Activated CD4-positive, alpha-beta T cell treated with anti-CD3 and anti-CD28 coated beads, Interleukin-2, amount 10 ng/mL, durations not matched to agents 24 days and 14 days (primary cell): ENCODE data around the gene AMD1. TPM values are rescaled to one million over a fixed set of nuclear protein-coding genes. Genes with fewer than 3 reads are reported as not detected.
"Not testable (repeated sequence)": the region's sequence is repeated elsewhere in the genome, so short reads cannot be mapped to it uniquely, and the experiment has no call there.

ENCODE experiments used
- DNase-seq: peaks from one replicate; pipeline ENCODE4 v3.0.0; 2022
- H3K27ac Mint-ChIP-seq: one replicate; pipeline ENCODE4 v1.8.0; 2022; ENCODE audit warnings: mild to moderate bottlenecking, mixed read lengths
- H3K27me3 Mint-ChIP-seq: one replicate; pipeline ENCODE4 v1.8.0; 2022; ENCODE audit warnings: mixed read lengths
- H3K36me3 Mint-ChIP-seq: one replicate; pipeline ENCODE4 v1.8.0; 2022; ENCODE audit warnings: low read depth, mild to moderate bottlenecking, mixed read lengths
- H3K4me1 Mint-ChIP-seq: one replicate; pipeline ENCODE4 v1.8.0; 2021; ENCODE audit warnings: mixed read lengths
- H3K4me3 Mint-ChIP-seq: one replicate; pipeline ENCODE4 v1.8.0; 2022; ENCODE audit warnings: mild to moderate bottlenecking, moderate library complexity, mixed read lengths
- H3K9me3 Mint-ChIP-seq: one replicate; pipeline ENCODE4 v1.8.0; 2021; ENCODE audit warnings: mixed read lengths
- intact Hi-C: fragments of 100-400 bp; cut with micrococcal nuclease; formaldehyde crosslinking; loops from one replicate; pipeline ENCODE4 v1.15.1; 2023
- total RNA-seq: library from RNA; stranded (reverse); gene quantifications from 2 replicates; pipeline ENCODE4 v1.2.3, GENCODE V29; 2022

Gene AMD1
- total RNA-seq, result 108 and 113 TPM in 2 replicates

- no peaks in the 10 kb centered on the region for H3K9me3 Mint-ChIP-seq
- H3K27me3 Mint-ChIP-seq, result no peaks in the 10 kb centered on the region
- H3K4me3 Mint-ChIP-seq, result peak within 1 kb of the TSS; percentile 98
- peak within 1 kb of the TSS; percentile 99 for H3K27ac Mint-ChIP-seq
- peaks cover 24% of the 10 kb centered on the region for H3K36me3 Mint-ChIP-seq
- intact Hi-C loops, result loop anchor here (1.0 to 2.0 kb wide), 3 partner anchors 59 to 107 kb away; partner anchors contain the start of genes CDK19 and GTF3C6
- peak; percentile 98 for DNase-seq
- H3K4me1 Mint-ChIP-seq, result peaks cover 27% of the 10 kb centered on the region
Observed at GRCh38 chr6:110873981-110874879, at the start of gene AMD1. Gene AMD1 (plus strand): TSS chr6:110874785. CDS start chr6:110875106, 321 bp downstream.

DNA sequence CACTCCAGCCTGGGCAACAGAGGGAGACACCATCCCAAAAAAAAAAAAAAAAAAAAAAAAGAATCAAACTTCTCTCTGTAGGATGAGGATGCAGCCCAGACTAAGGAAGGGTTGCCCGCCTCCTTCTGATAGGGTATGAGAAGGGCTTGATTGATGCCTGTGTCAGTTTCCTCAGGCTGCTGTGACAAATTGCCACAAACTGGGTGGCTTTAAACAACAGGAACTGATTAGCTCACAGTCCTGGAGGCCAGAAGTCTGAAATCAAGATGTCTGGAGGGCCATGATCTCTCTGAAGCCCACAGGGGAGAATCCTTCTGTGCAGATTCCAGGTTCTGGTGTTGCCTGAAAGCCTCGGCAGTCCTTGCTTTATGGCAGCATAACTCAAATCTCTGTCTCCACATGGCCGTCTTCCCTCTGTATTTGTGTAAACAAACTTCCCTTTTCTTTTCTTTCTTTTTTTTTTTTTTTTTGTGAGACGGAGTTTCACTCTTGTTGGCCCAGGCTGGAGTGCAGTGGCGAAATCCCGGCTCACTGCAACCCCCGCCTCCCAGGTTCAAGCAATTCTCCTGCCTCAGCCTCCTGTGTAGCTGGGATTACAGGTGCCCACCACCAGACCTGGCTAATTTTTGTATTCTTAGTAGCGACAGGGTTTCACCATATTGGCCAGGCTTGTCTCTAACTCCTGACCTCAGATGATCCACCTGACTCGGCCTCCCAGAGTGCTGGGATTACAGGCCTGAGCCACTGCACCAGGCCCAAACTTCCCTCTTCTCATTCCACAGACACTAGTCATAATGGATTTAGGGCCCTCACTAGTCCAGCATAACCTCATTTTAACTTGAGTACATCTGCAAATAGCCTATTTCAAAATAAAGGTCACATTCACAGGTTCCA is 48.1 kb upstream of the AMD1 start:
- Mint-ChIP-seq H3K36me3 (no peaks in the 10 kb centered on the region), H3K27me3 (peaks cover 12% of the 10 kb centered on the region), H3K9me3 (no peaks in the 10 kb centered on the region), H3K27ac (no peak overlapping the region), H3K4me1 (peaks cover 12% of the 10 kb centered on the region), H3K4me3 (no peak overlapping the region)
- intact Hi-C loops, result no loop called here
- no peak for DNase-seq

GRCh38 chr6:110828396-110828795 is 46.2 kb upstream of the AMD1 start:
- Mint-ChIP-seq H3K36me3 (no peaks in the 10 kb centered on the region), H3K9me3 (no peaks in the 10 kb centered on the region), H3K27ac (no peak overlapping the region), H3K27me3 (peaks cover 6% of the 10 kb centered on the region), H3K4me1 (no peaks in the 10 kb centered on the region), H3K4me3 (no peak overlapping the region)
- no peak for DNase-seq
- intact Hi-C loops, result no loop called here

DNA sequence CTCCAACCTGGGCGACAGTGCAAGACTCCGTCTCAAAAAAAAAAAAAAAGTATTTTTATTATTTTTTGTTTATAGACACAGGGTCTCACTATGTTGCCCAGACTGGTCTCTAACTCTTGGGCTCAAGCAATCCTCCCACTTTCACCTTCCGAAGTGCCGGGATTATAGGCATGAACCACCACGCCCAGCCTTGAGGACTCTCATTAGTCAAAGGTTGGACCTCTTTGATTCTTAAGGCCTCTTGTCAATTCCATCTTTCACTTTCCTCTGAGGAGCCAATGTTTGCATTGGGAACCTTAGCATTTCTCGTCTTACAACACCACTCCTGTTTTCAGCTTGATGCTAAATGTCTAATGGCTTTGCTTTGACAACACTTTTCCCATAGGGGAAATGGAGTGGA is 43.2 kb upstream of the AMD1 start:
- Mint-ChIP-seq H3K36me3 (no peaks in the 10 kb centered on the region), H3K4me3 (no peak overlapping the region), H3K27me3 (no peaks in the 10 kb centered on the region), H3K4me1 (no peaks in the 10 kb centered on the region), H3K9me3 (no peaks in the 10 kb centered on the region), H3K27ac (no peak overlapping the region)
- intact Hi-C loops, result no loop called here
- DNase-seq, result no peak

DNA sequence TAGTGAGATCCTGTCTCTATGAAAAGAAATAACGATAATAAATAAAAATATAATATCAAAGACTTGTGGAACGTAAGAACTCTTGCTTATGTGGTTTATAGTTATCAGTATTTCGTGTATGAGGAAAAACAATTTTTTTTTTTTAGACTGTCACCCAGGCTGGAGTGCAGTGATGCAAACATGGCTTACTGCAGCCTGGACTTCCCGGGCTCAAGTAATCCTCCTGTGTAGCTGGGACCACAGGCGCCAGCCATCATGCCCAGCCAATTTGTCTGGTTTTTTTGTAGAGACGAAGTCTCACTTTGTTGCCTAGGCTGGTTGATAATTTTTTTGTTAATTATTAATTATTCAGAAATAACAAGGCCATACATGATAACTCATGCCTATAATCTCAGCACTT is 40.8 kb upstream of the AMD1 start:
- Mint-ChIP-seq H3K4me1 (no peaks in the 10 kb centered on the region), H3K36me3 (no peaks in the 10 kb centered on the region), H3K9me3 (no peaks in the 10 kb centered on the region), H3K27ac (no peak overlapping the region), H3K4me3 (no peak overlapping the region), H3K27me3 (no peaks in the 10 kb centered on the region)
- DNase-seq, result no peak
- intact Hi-C loops, result no loop called here

GRCh38 chr6:110835751-110836150 is 38.8 kb upstream of the AMD1 start:
- DNase-seq, H3K27ac Mint-ChIP-seq, H3K4me3 Mint-ChIP-seq, H3K9me3 Mint-ChIP-seq, H3K4me1 Mint-ChIP-seq, intact Hi-C loops, H3K36me3 Mint-ChIP-seq, H3K27me3 Mint-ChIP-seq: not testable (repeated sequence)

GRCh38 chr6:110841266-110841665 is 33.3 kb upstream of the AMD1 start:
- no peak for DNase-seq
- H3K9me3 Mint-ChIP-seq, result no peaks in the 10 kb centered on the region
- no peaks in the 10 kb centered on the region for H3K4me1 Mint-ChIP-seq
- no peaks in the 10 kb centered on the region for H3K27me3 Mint-ChIP-seq
- intact Hi-C loops, result no loop called here
- H3K4me3 Mint-ChIP-seq, result no peak overlapping the region
- H3K36me3 Mint-ChIP-seq, result no peaks in the 10 kb centered on the region
- H3K27ac Mint-ChIP-seq, result no peak overlapping the region

- no peak overlapping the region for H3K27ac Mint-ChIP-seq
Observed at GRCh38 chr6:110849781-110850180, 24.8 kb upstream of the AMD1 start.

GRCh38 chr6:110852773-110853172 is 21.8 kb upstream of the AMD1 start:
- no peak overlapping the region for H3K27ac Mint-ChIP-seq
- H3K4me1 Mint-ChIP-seq, result no peaks in the 10 kb centered on the region
- H3K27me3 Mint-ChIP-seq, result peaks cover 11% of the 10 kb centered on the region
- intact Hi-C loops, result no loop called here
- no peaks in the 10 kb centered on the region for H3K36me3 Mint-ChIP-seq
- H3K9me3 Mint-ChIP-seq, result no peaks in the 10 kb centered on the region
- DNase-seq, result no peak
- H3K4me3 Mint-ChIP-seq, result no peak overlapping the region

More at GRCh38 chr6:110849781-110850180, 24.8 kb upstream of the AMD1 start:
- peaks cover 11% of the 10 kb centered on the region for H3K27me3 Mint-ChIP-seq
- no peaks in the 10 kb centered on the region for H3K36me3 Mint-ChIP-seq
- no peaks in the 10 kb centered on the region for H3K4me1 Mint-ChIP-seq
- DNase-seq, result no peak
- no peaks in the 10 kb centered on the region for H3K9me3 Mint-ChIP-seq
- no peak overlapping the region for H3K4me3 Mint-ChIP-seq
- intact Hi-C loops, result no loop called here

DNA sequence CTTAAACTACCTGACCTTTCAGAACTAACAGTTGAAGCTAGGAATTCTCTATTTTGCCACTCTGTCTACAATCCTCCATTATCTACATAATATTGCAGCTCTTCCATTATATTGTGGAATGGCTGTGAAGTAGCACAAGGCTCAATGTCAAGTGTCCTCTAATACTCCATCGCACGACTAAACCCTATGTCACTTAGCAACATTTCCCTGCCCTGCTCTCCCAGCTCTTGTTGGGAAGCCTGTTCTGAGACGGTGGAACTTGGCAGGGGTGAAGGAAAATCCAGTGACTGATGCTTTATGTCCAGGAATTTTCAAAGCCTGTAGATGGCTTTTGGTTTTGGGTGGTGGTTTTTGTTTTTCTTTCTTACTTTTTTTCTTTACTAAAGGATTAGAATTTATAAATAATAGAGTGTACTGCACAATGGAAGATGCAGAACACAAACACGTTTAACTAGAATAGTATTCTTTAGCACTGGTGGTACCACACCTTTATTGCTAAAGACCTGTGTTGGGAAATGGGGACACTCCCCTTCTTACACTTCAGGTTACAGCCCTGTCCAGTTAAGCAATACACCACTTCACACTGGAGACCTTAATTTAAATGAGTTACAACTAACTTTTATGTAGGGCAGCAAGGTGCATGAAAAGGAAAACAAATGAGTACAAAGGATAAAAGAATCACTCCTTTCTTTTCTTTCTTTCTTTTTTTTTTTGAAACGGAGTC is 20.7 kb upstream of the AMD1 start:
- no peaks in the 10 kb centered on the region for H3K4me1 Mint-ChIP-seq
- no peak overlapping the region for H3K4me3 Mint-ChIP-seq
- no peaks in the 10 kb centered on the region for H3K36me3 Mint-ChIP-seq
- intact Hi-C loops, result no loop called here
- peaks cover 8% of the 10 kb centered on the region for H3K27me3 Mint-ChIP-seq
- DNase-seq, result no peak
- H3K27ac Mint-ChIP-seq, result no peak overlapping the region
- H3K9me3 Mint-ChIP-seq, result no peaks in the 10 kb centered on the region

DNA sequence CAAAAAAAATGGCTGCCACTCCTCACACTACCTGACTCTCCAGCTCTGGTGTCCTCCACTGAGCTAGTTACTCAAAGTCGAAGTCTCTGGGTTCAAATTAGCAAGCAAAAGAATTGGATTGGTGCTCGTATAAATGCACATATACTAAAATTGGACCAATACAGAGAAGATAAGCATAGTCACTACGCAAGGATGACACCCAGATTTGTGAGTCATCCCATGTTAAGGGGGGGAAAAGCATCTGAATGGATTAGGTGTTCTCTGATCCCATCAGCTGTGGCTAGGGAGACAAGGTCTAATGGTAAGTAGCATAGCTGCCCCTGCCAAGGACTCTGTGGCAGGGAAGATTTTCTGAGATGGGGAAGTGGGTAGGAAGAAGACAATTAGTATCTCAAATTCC is 18.3 kb upstream of the AMD1 start:
- H3K27ac Mint-ChIP-seq, result no peak overlapping the region
- intact Hi-C loops, result no loop called here

GRCh38 chr6:110858016-110858415 is 16.6 kb upstream of the AMD1 start:
- Mint-ChIP-seq H3K27me3 (no peaks in the 10 kb centered on the region), H3K27ac (no peak overlapping the region), H3K4me3 (no peak overlapping the region), H3K36me3 (no peaks in the 10 kb centered on the region), H3K4me1 (peaks cover 12% of the 10 kb centered on the region), H3K9me3 (no peaks in the 10 kb centered on the region)
- no peak for DNase-seq
- intact Hi-C loops, result no loop called here

More for the DNA sequence above, 18.3 kb upstream of the AMD1 start:
- no peak for DNase-seq
- Mint-ChIP-seq H3K36me3 (no peaks in the 10 kb centered on the region), H3K9me3 (no peaks in the 10 kb centered on the region), H3K27me3 (no peaks in the 10 kb centered on the region), H3K4me1 (peaks cover 12% of the 10 kb centered on the region), H3K4me3 (no peak overlapping the region)

GRCh38 chr6:110858562-110859214 is 15.9 kb upstream of the AMD1 start:
- intact Hi-C loops, result no loop called here
- DNase-seq, result no peak
- Mint-ChIP-seq H3K27me3 (no peaks in the 10 kb centered on the region), H3K4me3 (peak overlapping the region; percentile 26), H3K9me3 (no peaks in the 10 kb centered on the region), H3K36me3 (no peaks in the 10 kb centered on the region), H3K27ac (peak overlapping the region; percentile 60), H3K4me1 (peaks cover 12% of the 10 kb centered on the region)
